Measurements from ENCODE around the gene GOLGA5.
A peak's percentile ranks its signal among the peaks of the same experiment; 100 is the strongest.
"Not testable (repeated sequence)": the region's sequence is repeated elsewhere in the genome, so short reads cannot be mapped to it uniquely, and the experiment has no call there.

The GOLGA5 gene

DNA sequence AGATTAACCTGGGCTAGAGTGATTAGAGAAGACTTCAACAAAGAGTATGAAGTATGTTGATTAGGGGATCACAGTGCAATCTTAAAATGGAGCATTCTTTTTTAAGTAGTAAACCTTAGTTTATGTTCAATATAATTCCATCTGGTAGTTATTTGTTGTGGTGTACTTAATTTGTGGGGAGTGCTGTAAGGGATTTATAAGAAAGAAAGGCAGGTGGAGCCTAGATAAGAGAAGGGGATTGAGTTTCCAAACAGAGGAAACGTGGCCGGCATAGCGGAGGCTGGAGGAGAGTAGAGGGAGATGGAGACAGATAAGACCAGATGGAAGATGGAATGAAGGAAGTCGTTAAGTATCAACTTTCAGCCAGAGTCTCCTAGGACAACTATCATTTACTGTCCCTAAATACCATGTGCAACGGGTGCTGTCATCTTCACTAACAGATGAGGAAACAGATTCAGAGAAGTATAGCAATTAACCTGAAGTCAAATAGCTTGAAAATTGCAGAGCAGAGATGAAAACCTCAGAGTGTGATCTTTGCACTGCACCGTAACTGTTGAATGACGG lies 38.1 kb downstream of the GOLGA5 start:
- DNase-seq: no peak

DNA sequence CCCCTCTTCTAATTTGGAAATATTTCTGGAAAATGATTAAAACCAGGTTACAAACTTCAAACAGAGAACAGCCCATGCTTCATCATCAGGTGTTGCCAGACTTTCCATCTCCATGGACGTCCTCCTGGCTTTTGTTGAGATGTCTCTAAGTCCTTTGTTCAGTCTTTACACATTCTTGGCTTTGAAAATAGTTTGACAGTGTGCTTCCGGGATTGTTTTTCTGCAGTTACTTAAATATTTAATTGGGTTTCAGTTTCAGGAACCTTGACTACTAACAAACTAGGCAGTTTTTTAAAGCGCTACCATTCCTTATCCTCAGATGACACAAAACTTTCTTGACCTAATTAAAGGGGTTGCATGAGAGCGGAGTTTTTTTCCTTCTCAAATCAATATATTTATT lies 47.8 kb downstream of the GOLGA5 start:
- no peak for DNase-seq

DNA sequence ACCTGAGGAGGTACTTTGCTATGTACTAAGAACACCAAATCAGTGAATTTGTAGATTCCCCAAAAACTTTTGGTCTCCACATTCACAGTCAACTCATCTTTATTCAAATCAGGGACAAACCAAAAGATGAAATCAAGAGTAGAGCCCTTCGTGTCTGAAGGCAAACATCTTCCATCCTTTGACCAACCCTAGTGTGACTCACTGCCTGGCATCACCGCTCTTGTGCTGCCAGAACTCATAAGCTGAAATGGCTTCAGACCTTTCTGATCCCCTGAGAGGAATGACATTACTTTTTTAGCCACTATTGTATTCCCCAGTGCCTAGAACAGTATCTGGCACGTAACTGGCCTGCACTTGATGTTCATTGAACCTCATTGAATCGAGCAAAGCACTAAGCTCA lies 50.1 kb downstream of the GOLGA5 start:
- peak; percentile 61 for DNase-seq

DNA sequence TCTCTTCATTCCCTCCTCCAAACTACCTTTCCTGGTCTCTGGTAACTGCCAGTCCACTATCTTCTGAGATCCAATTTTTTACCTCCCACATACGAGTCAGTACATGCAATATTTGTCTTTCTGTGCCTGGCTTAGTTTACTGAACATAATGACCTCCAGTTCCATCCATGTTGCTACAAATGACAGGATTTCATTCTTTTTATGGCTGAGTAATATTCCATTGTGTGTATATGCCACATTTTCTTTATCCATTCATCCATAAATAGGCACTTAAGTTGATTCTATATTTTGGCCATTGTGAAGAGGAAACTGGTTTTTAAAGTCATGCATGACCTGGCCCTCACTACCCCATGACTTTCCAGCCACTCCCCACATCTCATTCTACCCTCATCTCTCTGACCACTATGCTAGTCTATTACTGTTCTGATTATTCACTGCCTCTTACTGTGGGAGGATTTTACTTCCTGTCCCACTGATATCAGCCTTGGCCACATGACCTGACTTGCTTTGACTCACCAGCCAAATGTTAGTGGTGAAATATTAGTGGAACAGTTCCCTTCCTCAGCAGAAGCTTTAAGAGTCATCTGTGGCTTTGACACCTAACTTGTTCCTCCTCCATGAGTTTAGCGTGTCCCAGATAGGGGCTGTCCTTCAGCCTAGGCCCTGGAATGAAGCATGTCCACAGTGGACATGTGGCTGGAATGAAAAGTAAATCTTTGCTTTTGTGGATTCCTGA lies 52.2 kb downstream of the GOLGA5 start:
- DNase-seq: peak; percentile 95

DNA sequence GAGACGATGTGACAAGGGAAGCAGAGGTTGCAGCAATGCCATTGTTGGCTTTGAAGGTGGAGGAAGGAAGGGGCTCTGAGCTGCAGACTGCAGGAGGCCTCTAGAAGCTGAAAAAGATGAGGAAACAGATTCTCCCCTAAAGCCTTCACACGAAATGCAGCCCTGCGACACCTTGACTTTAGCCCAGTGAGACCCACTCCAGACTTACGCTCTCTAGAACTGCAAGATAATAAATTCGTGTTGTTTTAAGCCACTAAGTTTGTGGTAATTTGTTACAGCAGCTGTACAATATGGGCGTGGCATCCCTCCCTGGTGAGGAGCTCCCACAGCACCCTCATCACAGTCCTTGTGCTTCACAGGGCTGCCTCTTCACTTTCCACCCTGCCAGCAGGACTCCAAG lies 53.2 kb downstream of the GOLGA5 start:
- DNase-seq: peak; percentile 25

DNA sequence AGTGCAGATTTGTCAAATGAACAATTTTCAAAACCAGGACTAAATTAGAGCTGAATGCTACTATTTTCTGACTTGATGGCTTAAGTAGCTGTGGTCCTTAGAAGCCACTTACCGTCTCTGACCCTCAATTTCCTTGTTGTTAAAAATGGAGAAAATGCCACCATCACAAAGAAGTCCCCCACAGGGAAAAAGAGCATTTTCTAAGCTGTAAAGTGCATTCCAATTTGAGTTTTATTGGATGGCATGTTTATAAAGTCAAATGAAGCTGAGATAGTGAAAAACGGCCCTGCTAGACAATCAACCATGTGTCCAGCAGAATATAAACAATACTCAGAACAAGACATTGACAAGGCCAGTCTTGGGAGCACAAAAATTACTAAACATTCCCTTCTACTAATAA lies 53.6 kb downstream of the GOLGA5 start:
- DNase-seq: no peak

DNA sequence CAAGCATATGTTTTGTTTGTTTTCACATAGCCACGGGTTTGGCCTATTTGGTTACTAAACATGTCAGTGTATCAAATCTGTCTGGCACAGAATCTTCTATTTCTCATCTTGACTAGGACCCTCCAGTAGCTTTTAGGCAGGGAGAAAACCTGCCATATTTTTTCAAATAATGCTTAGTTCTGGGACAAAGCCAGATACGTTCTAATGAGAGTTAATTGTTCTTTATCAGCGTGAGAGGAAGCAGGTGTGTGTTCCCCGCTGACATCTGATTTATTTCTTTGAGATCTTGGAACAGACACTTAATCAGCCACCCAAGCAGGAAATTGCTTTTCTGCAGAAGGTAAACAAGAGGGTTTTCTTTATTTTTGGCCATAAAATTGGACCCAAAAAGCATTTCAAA lies 54.8 kb downstream of the GOLGA5 start:
- no peak for DNase-seq

DNA sequence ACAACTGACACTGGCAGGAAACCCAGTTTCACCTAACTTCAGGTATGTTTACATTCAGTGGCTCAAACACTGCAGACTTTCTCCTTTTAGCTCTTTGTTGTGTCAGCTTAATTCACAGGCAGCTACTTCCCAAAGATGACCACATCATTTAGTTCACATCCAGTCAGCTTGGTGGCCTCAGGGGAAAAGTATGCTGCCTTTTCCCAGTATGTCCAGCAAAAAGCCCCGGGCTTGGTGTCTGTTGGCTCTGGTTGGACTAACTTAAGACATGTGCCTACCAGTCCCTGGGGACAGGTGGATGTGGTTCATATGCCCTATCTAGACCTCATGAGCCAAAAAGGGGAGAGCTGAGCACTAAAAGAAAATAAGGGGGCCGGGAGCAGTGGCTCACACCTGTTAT lies 56.4 kb downstream of the GOLGA5 start:
- DNase-seq: peak; percentile 9

DNA sequence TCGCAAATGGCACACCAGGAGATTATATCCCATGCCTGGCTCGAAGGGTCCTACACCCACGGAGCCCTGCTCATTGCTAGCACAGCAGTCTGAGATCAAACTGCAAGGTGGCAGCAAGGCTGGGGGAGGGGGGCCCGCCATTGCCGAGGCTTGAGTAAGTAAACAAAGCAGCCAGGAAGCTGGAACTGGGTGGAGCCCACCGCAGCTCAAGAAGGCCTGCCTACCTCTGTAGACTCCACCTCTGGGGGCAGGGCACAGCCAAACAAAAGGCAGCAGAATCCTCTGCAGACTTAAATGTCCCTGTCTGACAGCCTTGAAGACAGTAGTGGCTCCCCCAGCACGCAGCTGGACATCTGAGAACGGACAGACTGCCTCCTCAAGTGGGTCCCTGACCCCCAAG lies 59.0 kb downstream of the GOLGA5 start:
- DNase-seq: not testable (repeated sequence)

DNA sequence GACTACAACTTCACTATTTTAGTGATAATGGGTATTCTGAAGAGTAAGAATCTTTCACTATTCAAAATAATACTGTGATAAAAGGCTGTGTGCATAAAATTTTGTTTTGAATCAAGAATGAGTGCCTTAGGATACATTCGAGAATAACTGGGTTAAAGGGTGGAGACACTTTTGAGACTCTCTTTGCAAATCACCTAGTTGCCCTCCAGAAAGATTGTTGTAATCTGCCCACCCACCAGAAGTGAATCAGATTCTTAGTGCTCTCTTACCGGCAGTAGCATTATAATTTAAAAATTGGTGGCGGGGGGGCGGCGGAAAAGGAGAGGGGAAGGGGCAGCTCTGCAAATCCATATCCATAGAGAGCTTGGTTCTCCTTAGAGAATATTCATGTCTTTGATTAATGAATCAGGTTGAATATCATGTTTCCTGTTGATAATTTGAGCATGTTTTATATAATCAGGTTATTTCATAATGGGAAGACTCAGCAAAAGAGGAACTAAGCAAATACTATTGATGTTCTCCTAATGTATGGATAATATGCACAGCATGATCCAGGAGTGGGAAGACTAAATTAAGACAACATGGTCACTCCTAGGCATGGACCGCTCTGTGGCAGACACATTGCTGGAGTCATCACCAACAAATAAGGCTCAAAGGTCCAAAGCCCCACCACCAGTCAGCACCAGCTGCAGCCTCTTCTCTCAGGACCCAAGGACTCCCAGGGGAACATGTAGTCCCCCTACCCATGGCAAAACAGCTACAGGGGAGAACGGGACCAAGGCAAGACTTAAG lies 66.1 kb downstream of the GOLGA5 start:
- DNase-seq: no peak

DNA sequence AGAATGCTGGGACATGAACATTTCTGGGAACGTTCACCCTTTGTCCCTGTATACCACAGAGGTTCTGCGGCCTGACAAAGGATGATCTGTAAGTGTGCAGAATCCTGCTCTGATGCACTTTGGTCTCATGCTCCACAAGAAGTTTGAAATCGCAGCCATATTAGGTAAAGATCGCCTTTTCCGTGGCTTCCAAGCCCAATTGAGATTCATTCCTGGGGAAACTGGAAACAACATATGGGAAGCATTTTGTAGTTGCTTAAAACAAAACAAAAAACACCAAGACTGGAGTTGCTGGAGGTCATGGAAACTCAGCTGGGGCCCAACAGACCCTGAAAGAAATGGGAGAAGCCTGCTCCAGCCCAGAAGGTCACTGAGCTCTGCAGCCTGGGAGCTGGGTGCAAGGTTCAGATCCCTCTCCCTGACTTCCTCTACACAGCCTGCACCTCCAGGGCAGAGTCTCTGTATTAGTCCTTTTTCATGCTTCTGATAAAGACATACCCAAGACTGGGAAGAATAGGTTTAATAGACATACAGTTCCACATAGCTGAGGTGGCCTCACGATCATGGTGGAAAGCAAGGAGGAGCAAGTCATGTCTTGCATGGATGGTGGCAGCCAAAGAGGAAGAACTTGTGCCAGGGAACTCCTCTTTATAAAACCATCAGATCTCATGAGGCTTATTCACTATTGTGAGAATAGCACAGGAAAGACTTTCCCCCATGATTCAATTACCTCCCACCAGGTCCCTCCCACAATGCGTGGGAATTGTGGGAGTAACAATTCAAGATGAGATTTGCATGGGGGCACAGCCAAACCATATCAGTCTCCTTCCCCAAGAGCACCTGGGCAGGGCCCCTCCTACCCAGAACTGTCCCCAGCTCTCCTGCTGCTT lies 68.0 kb downstream of the GOLGA5 start:
- DNase-seq: peak; percentile 63

DNA sequence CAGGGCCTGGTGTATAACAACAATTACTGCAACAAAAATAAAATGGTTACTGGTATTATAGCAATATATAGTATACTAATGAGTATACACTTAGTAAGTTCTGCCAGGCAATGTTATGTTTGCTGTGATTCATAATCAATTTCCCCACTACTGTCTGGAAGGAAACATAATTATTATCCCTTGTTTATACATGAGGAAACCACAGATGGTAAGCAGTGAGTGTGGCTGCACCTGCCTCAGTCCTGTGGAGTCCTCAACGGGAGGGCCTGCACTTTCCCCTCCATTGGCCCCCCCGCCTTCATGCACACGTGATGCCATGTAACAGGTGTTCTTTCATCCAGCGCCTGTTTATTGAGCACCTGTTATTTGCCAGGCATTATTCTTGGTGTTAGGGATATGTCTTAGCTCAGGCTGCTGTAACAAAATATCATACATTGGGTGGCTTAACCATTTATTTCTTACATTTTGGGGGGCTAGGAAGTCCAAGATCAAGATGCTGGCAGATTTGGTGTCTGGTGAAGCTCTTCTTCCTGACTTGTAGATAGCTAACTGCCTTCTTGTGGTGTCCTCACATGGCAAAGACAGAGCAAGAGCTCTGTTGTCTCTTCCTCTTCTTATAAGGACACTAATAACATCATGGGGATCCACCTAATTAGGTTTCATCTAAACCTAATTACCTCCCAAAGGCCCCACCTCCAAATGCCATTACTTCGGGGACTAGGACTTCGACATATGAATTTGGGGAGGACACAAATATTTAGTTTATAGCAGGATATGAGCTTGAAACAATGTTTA lies 69.4 kb downstream of the GOLGA5 start:
- DNase-seq: peak; percentile 11

DNA sequence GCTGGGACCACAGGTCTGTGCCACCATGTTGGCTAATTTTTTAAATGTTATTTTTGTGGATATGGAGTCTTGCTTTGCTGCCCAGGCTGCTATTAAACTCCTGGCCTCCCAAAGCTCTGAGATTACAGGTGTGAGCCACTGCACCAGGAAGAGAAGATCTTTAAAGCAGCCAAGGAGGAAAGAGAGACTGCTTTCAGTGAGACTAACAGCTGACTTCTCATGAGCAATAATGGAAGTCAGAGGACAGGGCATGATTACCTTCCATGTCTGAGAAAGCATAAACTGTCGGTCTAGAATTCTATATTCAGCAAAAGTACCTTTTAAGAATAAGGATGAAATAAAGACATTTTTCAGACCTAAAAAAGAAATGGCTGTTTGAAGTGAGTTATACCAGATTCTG lies 71.6 kb downstream of the GOLGA5 start:
- DNase-seq: no peak

DNA sequence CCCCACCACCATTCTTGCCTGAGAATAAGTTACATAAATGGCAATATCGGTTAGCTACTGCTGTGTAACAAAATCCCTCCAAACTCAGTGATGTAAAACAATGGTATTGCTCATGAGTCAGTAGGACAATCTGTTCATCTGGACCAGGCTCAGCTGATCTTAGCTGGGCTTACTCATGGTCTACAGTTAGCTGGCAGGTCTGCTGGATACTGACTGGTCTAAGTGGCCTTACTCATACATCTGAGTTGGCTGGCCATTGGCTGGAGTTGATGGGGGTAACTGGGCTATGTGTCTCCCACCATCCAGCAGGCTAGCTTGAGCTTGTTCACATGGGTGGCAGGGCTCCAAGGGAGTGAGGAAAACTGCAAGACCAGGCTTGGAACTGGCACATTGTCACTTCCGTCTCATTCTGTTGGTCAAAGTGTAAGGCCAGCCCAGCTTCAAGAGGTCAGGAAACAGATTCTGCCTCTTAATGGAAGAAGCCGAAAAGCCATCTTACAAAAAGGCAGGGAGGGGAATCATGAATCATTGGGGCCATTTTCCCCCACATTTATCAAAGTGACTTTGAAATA lies 72.2 kb downstream of the GOLGA5 start:
- DNase-seq: peak; percentile 11

DNA sequence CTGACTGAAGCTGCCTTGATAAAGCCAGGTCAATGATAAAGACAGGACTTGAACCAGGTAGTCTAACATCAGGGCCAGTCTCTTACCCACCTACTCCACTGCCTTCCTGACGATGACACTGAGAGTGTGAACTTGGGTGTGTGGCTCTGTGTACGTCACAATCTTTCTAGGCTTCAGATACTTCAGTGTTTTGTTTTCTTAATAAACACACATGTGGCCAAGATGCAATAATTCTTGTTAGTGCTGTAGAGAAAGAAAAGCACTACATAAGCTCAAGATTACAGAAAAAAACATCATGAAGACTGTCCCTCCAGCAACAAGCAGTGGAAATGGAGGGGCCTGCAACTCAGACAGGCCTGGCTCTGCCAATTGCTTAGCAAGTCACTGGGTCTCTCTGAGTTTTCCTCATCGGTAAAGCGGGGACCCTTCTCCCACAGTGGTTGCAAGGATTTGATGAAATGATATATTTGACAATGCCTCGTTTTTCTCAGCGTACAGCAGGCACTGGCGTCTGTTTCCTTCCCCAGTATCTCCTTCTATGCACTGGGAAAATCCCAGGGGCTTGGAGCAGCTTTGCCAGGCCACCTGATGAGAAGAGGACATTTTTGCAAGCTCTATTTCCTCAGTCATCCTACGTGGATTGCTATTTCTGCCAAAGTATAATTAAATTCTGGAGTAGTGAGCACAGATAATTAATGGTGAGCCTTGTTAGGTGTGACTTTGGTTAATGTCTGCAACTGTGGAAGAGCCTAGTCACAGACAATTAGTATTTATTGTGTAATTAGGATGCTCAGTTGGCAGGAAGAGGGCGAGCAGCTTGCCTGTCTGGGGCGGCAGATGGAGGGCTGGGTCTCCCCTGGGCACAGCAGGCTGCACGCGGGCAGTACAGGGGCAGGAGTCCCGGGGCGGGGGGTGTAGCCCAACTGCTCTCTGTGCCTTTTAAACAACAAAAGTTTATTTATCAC lies 73.1 kb downstream of the GOLGA5 start:
- DNase-seq: no peak

DNA sequence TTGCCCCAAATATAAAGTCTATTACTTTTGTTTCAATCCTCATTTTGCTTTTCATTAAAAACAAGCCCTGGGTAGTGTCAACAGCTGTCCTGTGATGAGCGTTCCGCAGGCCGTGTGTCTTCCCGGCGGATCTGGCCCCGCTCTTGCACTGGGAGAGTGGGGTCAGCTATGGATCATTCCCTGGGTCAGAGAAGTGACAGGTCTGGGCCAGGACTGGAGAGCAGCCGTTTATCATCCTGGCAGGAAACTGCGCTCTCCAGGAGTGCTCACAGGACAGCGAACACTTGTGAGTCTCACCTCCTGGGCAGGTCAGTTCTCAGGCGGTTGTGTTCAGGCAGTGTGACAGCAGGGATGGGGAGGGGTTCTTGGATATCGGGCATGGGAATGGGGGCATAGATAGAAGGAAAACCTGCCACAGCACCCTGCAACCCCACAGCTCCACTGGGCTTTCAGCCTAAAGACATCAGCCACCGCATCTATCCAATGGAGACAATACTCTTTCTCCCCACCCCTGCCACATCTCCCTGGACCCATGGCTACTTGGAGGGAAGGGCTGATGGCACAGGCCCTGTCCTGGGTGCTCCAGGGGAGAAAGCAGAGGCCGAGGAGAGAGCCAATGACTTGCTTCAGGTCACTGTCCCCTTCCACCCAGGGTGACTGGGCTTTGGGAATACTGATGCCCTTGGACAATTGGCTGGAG lies 81.0 kb downstream of the GOLGA5 start:
- DNase-seq: no peak

DNA sequence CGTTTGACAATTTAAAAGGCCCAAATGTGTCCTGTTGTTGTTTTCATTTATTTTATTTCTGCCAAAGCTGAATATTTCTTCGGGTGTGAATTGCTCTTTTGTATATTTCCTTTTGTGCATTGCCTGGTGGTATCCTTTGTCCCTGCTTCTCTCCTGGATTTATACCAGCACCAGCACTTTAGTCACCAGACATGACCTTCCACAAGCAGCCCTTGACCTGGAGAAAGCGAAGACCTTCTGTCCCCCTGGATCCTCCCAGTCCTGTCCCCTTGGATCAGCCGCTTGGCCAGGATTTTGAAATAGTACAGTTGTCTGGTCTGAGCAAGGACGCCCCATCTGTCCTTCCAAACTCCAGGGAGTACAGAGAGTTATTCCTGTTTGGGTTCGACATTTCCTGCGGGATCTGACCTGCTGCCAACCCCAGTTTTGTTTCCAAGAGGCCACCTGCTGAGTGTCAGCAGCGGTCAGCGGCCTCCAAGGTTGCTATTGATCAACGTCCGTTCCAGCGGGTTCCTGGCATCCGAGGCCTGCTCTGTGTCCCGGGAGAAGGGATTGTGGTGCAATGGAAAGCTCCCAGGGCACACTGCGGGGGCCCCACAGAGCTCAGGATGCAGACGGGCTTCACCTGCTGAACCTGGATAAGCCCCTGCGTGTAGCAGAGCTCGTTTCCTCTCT lies 83.8 kb downstream of the GOLGA5 start:
- DNase-seq: no peak

DNA sequence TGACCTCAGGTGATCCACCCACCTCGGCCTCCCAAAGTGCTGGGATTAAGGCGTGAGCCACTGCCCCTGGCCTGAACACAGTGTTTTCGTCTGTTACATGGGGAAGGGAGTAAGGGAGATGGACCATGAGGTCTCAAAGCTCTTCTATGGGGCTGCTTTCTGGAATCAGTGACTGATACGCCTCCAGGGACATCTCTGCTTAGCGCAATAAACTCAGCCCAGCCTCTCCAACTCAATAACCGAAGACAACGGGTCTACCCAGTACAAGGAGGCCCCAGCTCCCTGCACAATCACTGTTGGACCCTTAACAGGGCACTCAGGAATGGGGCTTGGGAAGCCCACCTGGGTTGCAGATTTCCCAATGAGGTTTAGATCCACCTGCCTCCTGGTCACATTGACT lies 86.2 kb downstream of the GOLGA5 start:
- DNase-seq: no peak

DNA sequence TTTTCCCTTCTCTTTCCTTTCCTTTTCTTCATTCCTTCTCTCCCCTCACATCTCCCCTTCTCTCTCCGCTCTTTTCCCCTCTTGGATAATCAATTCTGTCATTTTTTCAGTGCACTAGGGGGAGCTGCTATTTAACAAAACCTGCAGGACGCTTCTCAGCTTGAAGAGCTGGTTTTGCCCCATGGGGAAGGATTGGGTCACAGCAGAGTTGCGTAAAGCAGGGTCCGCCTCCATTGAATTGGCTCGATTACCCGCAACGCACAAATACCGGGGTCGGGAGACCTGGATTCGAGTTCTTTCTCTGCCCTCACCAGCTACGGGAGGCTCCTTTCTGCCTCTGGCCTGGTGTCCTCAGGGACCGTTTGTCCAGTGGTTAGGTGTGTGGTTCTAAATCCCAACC lies 86.7 kb downstream of the GOLGA5 start:
- peak; percentile 23 for DNase-seq

Data from suppressor macrophage treated with lipopolysaccharide for 4 hours (primary cell).